ENCODE measurements around the gene LMBR1. TPM values are rescaled to one million over a fixed set of nuclear protein-coding genes. Genes with fewer than 3 reads are reported as not detected.

LMBR1 gene
- total and polyA plus RNA-seq, 2 donors (not counting 3 experiments of a cell fraction or from before 2014, with no cell fraction given) = 14.0 to 72.9 TPM

GRCh38 chr7:156842740-156843140 lies 50.2 kb downstream of the LMBR1 start:
- TF ChIP-seq CTCF (IDR thresholded peaks at IDR 0.05; ENCODE audit: extremely low read depth in 1 of 2, insufficient read depth in 1 of 2, low read depth in 1 of 2, low read length in 2 of 2) = no peak
- no peak for TF ChIP-seq MAX (IDR thresholded peaks at IDR 0.05; ENCODE audit: insufficient read depth, insufficient read length)
- no peak for TF ChIP-seq JUN (IDR thresholded peaks at IDR 0.05; ENCODE audit: borderline replicate concordance, insufficient read depth, insufficient read length, low read depth)
- TF ChIP-seq MYC (IDR thresholded peaks at IDR 0.05; ENCODE audit: low read depth, low read length) = no peak
- no peak for TF ChIP-seq EZH2 (IDR thresholded peaks at IDR 0.05; ENCODE audit: borderline replicate concordance, low read depth, low read length, severe bottlenecking)
- TF ChIP-seq FOS (IDR thresholded peaks at IDR 0.05; ENCODE audit: borderline replicate concordance, insufficient read depth, low read length) = no peak
- no peak for TF ChIP-seq POLR2A (IDR thresholded peaks at IDR 0.05; ENCODE audit: low read depth, low read length)
- no peak for TF ChIP-seq POLR2AphosphoS5 (IDR thresholded peaks at IDR 0.05; ENCODE audit: insufficient read depth, low read depth, low read length)
- no peak for TF ChIP-seq GATA2 (IDR thresholded peaks at IDR 0.05; ENCODE audit: insufficient read depth, insufficient read length, low read depth, low read length)
- Histone ChIP-seq H3K4me3 (replicated peaks in 1 of 3; ENCODE audit: insufficient read depth in 1 of 3, low read depth in 1 of 3, low read length in 3 of 3) (no peak overlapping the region), H3K79me2 (ENCODE audit: control insufficient read depth, insufficient read depth, low read length) (peaks cover 16% of the 10 kb centered on the region), H2AFZ (ENCODE audit: low read depth, low read length) (no peak overlapping the region), H3K9me1 (replicated peaks; ENCODE audit: control insufficient read depth, extremely low read depth, insufficient read depth, low read length) (no peaks in the 10 kb centered on the region), H3K27ac (ENCODE audit: insufficient read depth, low read depth, low read length) (no peak overlapping the region), H3K27me3 (ENCODE audit: control insufficient read depth in 2 of 2, insufficient read depth in 2 of 2, low read length in 2 of 2) (no peaks in the 10 kb centered on the region), H4K20me1 (replicated peaks; ENCODE audit: control insufficient read depth, extremely low read depth, insufficient read depth, low read length) (no peaks in the 10 kb centered on the region), H3K9ac (replicated peaks; ENCODE audit: extremely low read depth, insufficient read depth, low read length) (no peak overlapping the region), H3K9me3 (replicated peaks; ENCODE audit: control insufficient read depth, insufficient read depth, low read length) (no peaks in the 10 kb centered on the region), H3K4me2 (ENCODE audit: insufficient read depth, low read length) (no peak overlapping the region), H3K36me3 (ENCODE audit: control insufficient read depth in 2 of 2, extremely low read depth in 1 of 2, insufficient read depth in 2 of 2, low read length in 2 of 2) (no peaks in the 10 kb centered on the region), H3K4me1 (ENCODE audit: control insufficient read depth, extremely low read depth, insufficient read depth, low read length) (no peaks in the 10 kb centered on the region)
- DNase-seq (ENCODE audit: low read depth, low spot score) (no peak), FAIRE-seq (no peak)
- intact Hi-C loops (cut with micrococcal nuclease) = loop anchor here (5.0 kb wide), 1 partner anchor 50 kb away; the partner anchor contains the start of gene LMBR1
- POLR2A ChIA-PET = no interaction called here
- dilution Hi-C loops (cut with MboI; ENCODE audit: extremely low pct_ligation_motif_present, low sequenced_read_pairs) = no loop called here
- BruUV-seq (replicated peaks) = no TSS peak
- CTCF ChIA-PET = interaction anchor here (1.2 kb wide), 2 partner anchors 12 to 64 kb away, joined by 4 read pairs; no protein-coding TSS in a partner anchor

Data from endothelial cell of umbilical vein (primary cell).